H1 (cell line): ENCODE data around the gene ARHGAP26. TPM values are rescaled to one million over a fixed set of nuclear protein-coding genes. Genes with fewer than 3 reads are reported as not detected.

ENCODE experiments used
- CTCF ChIA-PET: fragments of 300-600 bp; sonication (Branson Sonifier 250); formaldehyde crosslinking; loops from one replicate; lab custom pipeline; 2021; ENCODE audit not compliant: partially characterized antibody; lab: Charles Lee
- POLR2A ChIA-PET: fragments of 300-600 bp; sonication (Branson Sonifier 250); formaldehyde crosslinking; loops from one replicate; lab custom pipeline; 2021; ENCODE audit warnings: inconsistent platforms; ENCODE audit not compliant: partially characterized antibody; lab: Charles Lee
- DNase-seq, 2 experiments: peaks; one replicate each; pipeline versions ENCODE4 v3.0.0 to v3.0.0-alpha.2; 2010 to 2022; ENCODE audit warnings: low spot score in 2 of 2, low read depth in 1 of 2, mixed read lengths in 1 of 2
- FAIRE-seq: peaks from 2 replicates; lab custom pipeline; 2011; peaks lifted over from hg19 to GRCh38; lab: Jason Lieb, UNC
- H2AFZ ChIP-seq: 2 replicates; pipeline ENCODE4 v1.8.1; 2012; ENCODE audit warnings: low read length, inconsistent platforms
- H2AK5ac ChIP-seq: 2 replicates; pipeline ENCODE4 v1.6.1; 2013; ENCODE audit warnings: low read depth, low read length
- H2BK120ac ChIP-seq: replicated peaks from 2 replicates; pipeline ENCODE3; 2013; ENCODE audit warnings: low read depth, low read length, inconsistent platforms
- H2BK12ac ChIP-seq: 2 replicates; pipeline ENCODE4 v1.6.1; 2013; ENCODE audit warnings: low read depth, low read length
- H2BK15ac ChIP-seq: 2 replicates; pipeline ENCODE4 v1.6.1; 2013; ENCODE audit warnings: low read length
- H2BK20ac ChIP-seq: 2 replicates; pipeline ENCODE4 v1.6.1; 2013; ENCODE audit warnings: low read length
- H2BK5ac ChIP-seq: 2 replicates; pipeline ENCODE4 v1.6.1; 2013; ENCODE audit warnings: low read depth, low read length
- H3K14ac ChIP-seq: 2 replicates; pipeline ENCODE4 v1.6.1; 2013; ENCODE audit warnings: inconsistent platforms; ENCODE audit not compliant: insufficient read length
- H3K18ac ChIP-seq: 2 replicates; pipeline ENCODE4 v1.6.1; 2013; ENCODE audit warnings: low read length; ENCODE audit errors: extremely low read depth
- H3K23ac ChIP-seq: 2 replicates; pipeline ENCODE4 v1.6.1; 2013; ENCODE audit warnings: inconsistent platforms; ENCODE audit not compliant: insufficient read length
- H3K23me2 ChIP-seq: 2 replicates; pipeline ENCODE4 v1.6.1; 2013; ENCODE audit warnings: low read depth, low read length
- H3K27ac ChIP-seq: 2 replicates; pipeline ENCODE4 v1.6.1; 2011; ENCODE audit warnings: low read depth, low read length, inconsistent platforms
- H3K27me3 ChIP-seq, 4 experiments: replicated peaks in 1 of 4; 1 replicate in 1 of 4; 2 replicates in 3 of 4; pipeline versions ENCODE4 v1.6.1 to v1.8.1; 2011 to 2013; ENCODE audit warnings: low read length in 3 of 4, mild to moderate bottlenecking in 3 of 4, inconsistent platforms in 2 of 4, mixed read lengths in 2 of 4, moderate library complexity in 1 of 4; ENCODE audit not compliant: control insufficient read depth in 3 of 4, insufficient read depth in 3 of 4; ENCODE audit errors: extremely low read depth in 1 of 4
- H3K36me3 ChIP-seq, 4 experiments: 2 replicates each; pipeline versions ENCODE4 v1.6.1 to v1.8.1; 2011 to 2013; ENCODE audit warnings: mild to moderate bottlenecking in 4 of 4, low read length in 3 of 4, moderate library complexity in 2 of 4, control low read depth in 1 of 4, inconsistent platforms in 1 of 4; ENCODE audit not compliant: insufficient read depth in 4 of 4, control insufficient read depth in 2 of 4
- H3K4ac ChIP-seq: replicated peaks from 2 replicates; pipeline ENCODE3; 2013; ENCODE audit warnings: low read length, low read depth, mixed read lengths, inconsistent platforms; ENCODE audit not compliant: insufficient read length
- H3K4me1 ChIP-seq, 4 experiments: replicated peaks in 1 of 4; 1 replicate in 1 of 4; 2 replicates in 3 of 4; pipeline versions ENCODE4 v1.6.1 to v1.8.1; 2011 to 2013; ENCODE audit warnings: low read length in 3 of 4, inconsistent platforms in 2 of 4, mixed read lengths in 1 of 4; ENCODE audit not compliant: insufficient read depth in 4 of 4, control insufficient read depth in 3 of 4
- H3K4me2 ChIP-seq, 2 experiments: 2 replicates each; pipeline versions ENCODE4 v1.6.1 to v1.8.1; 2011 to 2013; ENCODE audit warnings: low read depth in 2 of 2, low read length in 2 of 2, control low read depth in 1 of 2, inconsistent platforms in 1 of 2, mild to moderate bottlenecking in 1 of 2; ENCODE audit not compliant: insufficient read depth in 1 of 2
- H3K4me3 ChIP-seq, 4 experiments: fragments of 200-600, 300-600 bp in 1 of 4; sonication (generic), shearing (Covaris generic), sonication (Bioruptor Twin) in 1 of 4; 2 replicates each; pipeline versions ENCODE4 v1.5.1 to v1.8.1; 2011 to 2016; ENCODE audit warnings: low read length in 4 of 4, low read depth in 3 of 4, control low read depth in 2 of 4, inconsistent platforms in 2 of 4, mild to moderate bottlenecking in 2 of 4, mixed read lengths in 1 of 4, moderate library complexity in 1 of 4; ENCODE audit not compliant: insufficient read depth in 2 of 4; ENCODE audit errors: extremely low read depth in 1 of 4
- H3K56ac ChIP-seq: replicated peaks from 2 replicates; pipeline ENCODE3; 2013; ENCODE audit warnings: low read depth, mild to moderate bottlenecking, mixed read lengths, low read length, inconsistent platforms; ENCODE audit not compliant: insufficient read length
- H3K79me1 ChIP-seq: 2 replicates; pipeline ENCODE4 v1.6.1; 2013; ENCODE audit warnings: low read depth, low read length, control low read depth
- H3K79me2 ChIP-seq, 2 experiments: 2 replicates each; pipeline versions ENCODE4 v1.6.1 to v1.8.1; 2012 to 2013; ENCODE audit warnings: low read length in 2 of 2, mild to moderate bottlenecking in 2 of 2, inconsistent platforms in 1 of 2; ENCODE audit not compliant: insufficient read depth in 2 of 2, control insufficient read depth in 1 of 2
- H3K9ac ChIP-seq, 4 experiments: replicated peaks in 1 of 4; 1 replicate in 1 of 4; 2 replicates in 3 of 4; pipeline versions ENCODE4 v1.6.1 to v1.8.1; 2011 to 2013; ENCODE audit warnings: low read depth in 3 of 4, low read length in 3 of 4, control low read depth in 2 of 4, mild to moderate bottlenecking in 2 of 4, moderate library complexity in 2 of 4, inconsistent platforms in 1 of 4; ENCODE audit errors: extremely low read depth in 1 of 4
- H3K9me3 ChIP-seq, 2 experiments: 2 replicates each; pipeline versions ENCODE4 v1.6.1 to v1.8.1; 2012 to 2013; ENCODE audit warnings: mild to moderate bottlenecking in 2 of 2, moderate library complexity in 2 of 2, control low read depth in 1 of 2, inconsistent platforms in 1 of 2, low read depth in 1 of 2, low read length in 1 of 2, mixed read lengths in 1 of 2; ENCODE audit not compliant: insufficient read depth in 2 of 2
- H4K20me1 ChIP-seq, 2 experiments: replicated peaks in 1 of 2; 2 replicates each; pipeline versions ENCODE3 to v1.8.1; 2011 to 2013; ENCODE audit warnings: inconsistent platforms in 2 of 2, low read length in 2 of 2, mild to moderate bottlenecking in 1 of 2; ENCODE audit not compliant: insufficient read depth in 2 of 2, control insufficient read depth in 1 of 2
- H4K5ac ChIP-seq: 2 replicates; pipeline ENCODE4 v1.6.1; 2013; ENCODE audit warnings: low read length, low read depth, mixed read lengths, inconsistent platforms; ENCODE audit not compliant: insufficient read length
- H4K8ac ChIP-seq: 2 replicates; pipeline ENCODE4 v1.8.0; 2013; ENCODE audit warnings: mild to moderate bottlenecking, moderate library complexity, low read length, inconsistent platforms; ENCODE audit not compliant: insufficient read depth; ENCODE audit errors: extremely low read depth
- H4K91ac ChIP-seq: replicated peaks from 2 replicates; pipeline ENCODE3; 2013; ENCODE audit warnings: low read length, mixed read lengths, inconsistent platforms; ENCODE audit not compliant: insufficient read length
- CTCF ChIP-seq, 3 experiments: IDR thresholded peaks; 1 replicate in 2 of 3; 2 replicates in 1 of 3; pipeline versions ENCODE4 v1.5.1 to v1.6.1; 2011; ENCODE audit warnings: low read length in 3 of 3, mild to moderate bottlenecking in 3 of 3, inconsistent platforms in 2 of 3, low read depth in 1 of 3, moderate library complexity in 1 of 3; ENCODE audit not compliant: insufficient read depth in 1 of 3; ENCODE audit errors: control extremely low read depth in 1 of 3
- EGR1 ChIP-seq: IDR thresholded peaks from 2 replicates; pipeline ENCODE4 v1.6.1; 2011; ENCODE audit warnings: low read depth, low read length, borderline replicate concordance
- KDM1A ChIP-seq: fragments of 200-600, 300-600 bp; sonication (generic); IDR thresholded peaks from 2 replicates; pipeline ENCODE4 v1.7.1; 2016; ENCODE audit warnings: mild to moderate bottlenecking, low read length, borderline replicate concordance
- WGBS, 2 experiments: shearing (Covaris generic) in 1 of 2; methylation state at CpG; one replicate each; pipeline versions ENCODE4 v1.1.6 to v1.1.7; 2013 to 2015; ENCODE audit warnings: low lambda C conversion rate in 2 of 2, mixed read lengths in 2 of 2, inconsistent platforms in 1 of 2, low coverage in 1 of 2, missing lambda C conversion rate in 1 of 2; ENCODE audit not compliant: insufficient replicate concordance in 2 of 2, insufficient coverage in 1 of 2, insufficient read length in 1 of 2; ENCODE audit errors: extremely low coverage in 1 of 2, missing lambda C conversion rate in 1 of 2; 5-methylcytosine and 5-hydroxymethylcytosine counted together
- polyA plus RNA-seq, 7 experiments: library from polyadenylated mRNA; depleted of rRNA in 3 of 7; stranded (reverse) in 5 of 7; unstranded in 2 of 7; fragments of >200 nt in 5 of 7; fragments of 200-250 nt in 2 of 7; gene quantifications; 1 replicate in 5 of 7; 2 replicates in 1 of 7; 4 replicates in 1 of 7; pipeline versions ENCODE4 v1.2.1 to v1.2.3, GENCODE V29; 2011 to 2013; ENCODE audit warnings: missing spikeins in 2 of 7, mixed read lengths in 2 of 7
- total RNA-seq: library from RNA; stranded (reverse); fragmentation: NEBNext Ultra II Directional; extraction: Animal tissue kit (Norgen Biotek cat#: 25700); gene quantifications from 2 replicates; pipeline ENCODE4 v1.2.1, GENCODE V29; 2021

ARHGAP26 gene
- total and polyA plus RNA-seq, 2 of the 8 experiments (the other 6 are each of a cell fraction or from before 2014, with no cell fraction given) = 7.1 to 24.8 TPM

- Histone ChIP-seq H3K27ac (no peak overlapping the region), H3K14ac (no peak overlapping the region), H2BK12ac (no peak overlapping the region), H2AFZ (no peak overlapping the region), H2AK5ac (0 out of 2 replicates have a peak overlapping the region, but pooled peaks have one; percentile 9), H2BK120ac (no peak overlapping the region), H3K9ac (no peak overlapping the region; a peak in 1 of 7 replicates), H3K9me3 (no peaks in the 10 kb centered on the region), H3K56ac (no peak overlapping the region), H3K18ac (no peak overlapping the region; the same call in 1 of the 2 replicates), H4K20me1 (no peaks in the 10 kb centered on the region), H3K79me2 (no peaks in the 10 kb centered on the region; a peak in 1 of 4 replicates), H3K4me2 (no peak overlapping the region), H3K27me3 (no peaks in the 10 kb centered on the region), H3K23me2 (no peaks in the 10 kb centered on the region), H2BK5ac (no peak overlapping the region), H3K4ac (no peak overlapping the region), H2BK15ac (no peak overlapping the region; the same call in 1 of the 2 replicates), H3K4me3 (no peak overlapping the region), H3K4me1 (peaks cover 5 to 14% (median 9%) of the 10 kb centered on the region in 4 experiments; a peak in 5 of 7 replicates), H4K8ac (no peak overlapping the region), H3K23ac (no peak overlapping the region), H4K91ac (no peak overlapping the region), H3K79me1 (no peaks in the 10 kb centered on the region; the same call in 1 of the 2 replicates), H3K36me3 (peaks cover 0 to 17% (median 8%) of the 10 kb centered on the region in 4 experiments; a peak in 4 of 8 replicates), H2BK20ac (no peak overlapping the region), H4K5ac (no peak overlapping the region)
- CTCF ChIA-PET = interaction anchor here (1.0 to 8.5 kb wide), 3 partner anchors 12 to 22 kb away, joined by 3 to 76 read pairs (median 3); no protein-coding TSS in a partner anchor
- POLR2A ChIA-PET = no interaction called here
- no peak for TF ChIP-seq EGR1
- TF ChIP-seq CTCF (IDR thresholded peaks at IDR 0.05; ENCODE audit: control extremely low read depth in 1 of 3, insufficient read depth in 1 of 3, low read depth in 1 of 3, low read length in 3 of 3) = no peak
- peak; percentile 65; the same call in 1 of the 2 replicates for TF ChIP-seq KDM1A
- FAIRE-seq = no peak
- DNase-seq = no peak
- WGBS, 2 experiments = 85% methylated on average over 3 of the region's 3 CpGs; no CpG with 5 or more reads in 1 of the 2 experiments
These were observed 131.5 kb downstream of the ARHGAP26 start for GRCh38 chr5:142901476-142902185.
